NCI-H1092 (cell line): ENCODE results near the gene ATP5PO.
"Not testable (repeated sequence)": the region's sequence is repeated elsewhere in the genome, so short reads cannot be mapped to it uniquely, and the experiment has no call there.

Source experiments
- DNase-seq: peaks from one replicate; lab custom pipeline; 2025; lab: John Stamatoyannopoulos, UW

Gene ATP5PO

GRCh38 chr21:33940164-33940880 lies 24.7 kb upstream of the ATP5PO start:
- DNase-seq, result no peak

- DNase-seq, result no peak
Measured at GRCh38 chr21:33939226-33939625, 23.6 kb upstream of the ATP5PO start.

GRCh38 chr21:33938381-33938780 lies 22.8 kb upstream of the ATP5PO start:
- DNase-seq, result no peak

- DNase-seq, result no peak
Measured at GRCh38 chr21:33937931-33938339, 22.3 kb upstream of the ATP5PO start.

GRCh38 chr21:33937146-33937545 lies 21.5 kb upstream of the ATP5PO start:
- DNase-seq, result no peak

- no peak for DNase-seq
Measured at GRCh38 chr21:33936301-33937038, 20.9 kb upstream of the ATP5PO start.

GRCh38 chr21:33932731-33933130 lies 17.1 kb upstream of the ATP5PO start:
- DNase-seq, result no peak

GRCh38 chr21:33931799-33932390 lies 16.3 kb upstream of the ATP5PO start:
- DNase-seq, result no peak

- DNase-seq, result not testable (repeated sequence)
Measured at GRCh38 chr21:33931052-33931798, 15.6 kb upstream of the ATP5PO start.

- not testable (repeated sequence) for DNase-seq
Measured at GRCh38 chr21:33926248-33926647, 10.6 kb upstream of the ATP5PO start.

- no peak for DNase-seq
Measured at GRCh38 chr21:33924766-33925100, 9.1 kb upstream of the ATP5PO start.

GRCh38 chr21:33924079-33924765 lies 8.6 kb upstream of the ATP5PO start:
- peak; percentile 82 for DNase-seq

- DNase-seq, result no peak
Measured at GRCh38 chr21:33917421-33917820, 1.8 kb upstream of the ATP5PO start.

GRCh38 chr21:33916200-33916567 lies 580 bp upstream of the ATP5PO start:
- no peak for DNase-seq

GRCh38 chr21:33914188-33914587 lies 1.4 kb downstream of the ATP5PO start:
- no peak for DNase-seq

GRCh38 chr21:33909756-33910155 lies 5.8 kb downstream of the ATP5PO start:
- DNase-seq, result no peak

GRCh38 chr21:33908760-33909159 lies 6.8 kb downstream of the ATP5PO start:
- DNase-seq, result no peak

- no peak for DNase-seq
Measured at GRCh38 chr21:33904041-33904440, 11.6 kb downstream of the ATP5PO start.

- DNase-seq, result no peak
Measured at GRCh38 chr21:33902349-33902748, 13.3 kb downstream of the ATP5PO start.

- DNase-seq, result no peak
Measured at GRCh38 chr21:33901412-33902288, 14.0 kb downstream of the ATP5PO start.

- no peak for DNase-seq
Measured at GRCh38 chr21:33899199-33899598, 16.4 kb downstream of the ATP5PO start.
